ENCODE data around the gene FNBP1L.

Gene FNBP1L

GRCh38 chr1:93495911-93496310 lies 48.0 kb downstream of the FNBP1L start:
- no peak for DNase-seq

- DNase-seq, result no peak
Observed at GRCh38 chr1:93496520-93496919, 48.6 kb downstream of the FNBP1L start.

GRCh38 chr1:93499075-93499474 lies 51.2 kb downstream of the FNBP1L start:
- DNase-seq, result no peak

GRCh38 chr1:93499533-93499932 lies 51.6 kb downstream of the FNBP1L start:
- DNase-seq, result no peak

- DNase-seq, result no peak
Observed at GRCh38 chr1:93500275-93500674, 52.4 kb downstream of the FNBP1L start.

- no peak for DNase-seq
Observed at GRCh38 chr1:93501399-93501798, 53.5 kb downstream of the FNBP1L start.

- no peak for DNase-seq
Observed at GRCh38 chr1:93501829-93502369, 54.0 kb downstream of the FNBP1L start.

GRCh38 chr1:93502571-93502970 lies 54.7 kb downstream of the FNBP1L start:
- no peak for DNase-seq

GRCh38 chr1:93503163-93503562 lies 55.2 kb downstream of the FNBP1L start:
- no peak for DNase-seq

GRCh38 chr1:93503816-93504215 lies 55.9 kb downstream of the FNBP1L start:
- no peak for DNase-seq

- no peak for DNase-seq
Observed at GRCh38 chr1:93504247-93505033, 56.5 kb downstream of the FNBP1L start.

- no peak for DNase-seq
Observed at GRCh38 chr1:93506126-93506525, 58.2 kb downstream of the FNBP1L start.

- DNase-seq, result no peak
Observed at GRCh38 chr1:93516164-93516563, 68.2 kb downstream of the FNBP1L start.

- no peak for DNase-seq
Observed at GRCh38 chr1:93518516-93518915, 70.6 kb downstream of the FNBP1L start.

GRCh38 chr1:93519199-93519829 lies 71.4 kb downstream of the FNBP1L start:
- no peak for DNase-seq

GRCh38 chr1:93521618-93522017 lies 73.7 kb downstream of the FNBP1L start:
- DNase-seq, result no peak

- DNase-seq, result no peak
Observed at GRCh38 chr1:93522721-93523120, 74.8 kb downstream of the FNBP1L start.

GRCh38 chr1:93525431-93525830 lies 77.5 kb downstream of the FNBP1L start:
- DNase-seq, result no peak

GRCh38 chr1:93526431-93526830 lies 78.5 kb downstream of the FNBP1L start:
- DNase-seq, result no peak

GRCh38 chr1:93528412-93528811 lies 80.5 kb downstream of the FNBP1L start:
- DNase-seq, result no peak

- no peak for DNase-seq
Observed at GRCh38 chr1:93531193-93531592, 83.3 kb downstream of the FNBP1L start.

GRCh38 chr1:93532780-93533378 lies 85.0 kb downstream of the FNBP1L start:
- no peak for DNase-seq

- no peak for DNase-seq
Observed at GRCh38 chr1:93533677-93534076, 85.8 kb downstream of the FNBP1L start.

GRCh38 chr1:93537396-93537795 lies 89.5 kb downstream of the FNBP1L start:
- DNase-seq, result no peak
